Measurements from ENCODE around the gene FLRT1.

The FLRT1 gene

GRCh38 chr11:64080390-64080789, 44.7 kb downstream of the FLRT1 start:
- Histone ChIP-seq H3K4me1 (ENCODE audit: insufficient read depth, low read length) (no peaks in the 10 kb centered on the region), H3K9ac (ENCODE audit: low read depth, low read length) (no peak overlapping the region), H3K9me3 (ENCODE audit: control insufficient read depth, insufficient read depth, low read length) (no peaks in the 10 kb centered on the region), H3K36me3 (ENCODE audit: insufficient read depth, low read length) (no peaks in the 10 kb centered on the region)

GRCh38 chr11:64081745-64082442, 46.2 kb downstream of the FLRT1 start:
- peaks cover 4% of the 10 kb centered on the region; the same call in 1 of the 2 replicates for H3K4me1 ChIP-seq (ENCODE audit: insufficient read depth, low read length)
- H3K36me3 ChIP-seq (ENCODE audit: insufficient read depth, low read length): no peaks in the 10 kb centered on the region
- no peak overlapping the region for H3K9ac ChIP-seq (ENCODE audit: low read depth, low read length)
- no peaks in the 10 kb centered on the region for H3K9me3 ChIP-seq (ENCODE audit: control insufficient read depth, insufficient read depth, low read length)

- Histone ChIP-seq H3K4me1 (ENCODE audit: insufficient read depth, low read length) (peaks cover 4% of the 10 kb centered on the region; the same call in 1 of the 2 replicates), H3K9me3 (ENCODE audit: control insufficient read depth, insufficient read depth, low read length) (no peaks in the 10 kb centered on the region), H3K9ac (ENCODE audit: low read depth, low read length) (no peak overlapping the region), H3K36me3 (ENCODE audit: insufficient read depth, low read length) (no peaks in the 10 kb centered on the region)
Measured at GRCh38 chr11:64083398-64084080, 47.8 kb downstream of the FLRT1 start.

GRCh38 chr11:64084146-64084950, 48.6 kb downstream of the FLRT1 start:
- H3K9ac ChIP-seq (ENCODE audit: low read depth, low read length): no peak overlapping the region
- H3K4me1 ChIP-seq (ENCODE audit: insufficient read depth, low read length): peaks cover 4% of the 10 kb centered on the region; the same call in 1 of the 2 replicates
- H3K9me3 ChIP-seq (ENCODE audit: control insufficient read depth, insufficient read depth, low read length): no peaks in the 10 kb centered on the region
- no peaks in the 10 kb centered on the region for H3K36me3 ChIP-seq (ENCODE audit: insufficient read depth, low read length)

- no peaks in the 10 kb centered on the region for H3K9me3 ChIP-seq (ENCODE audit: control insufficient read depth, insufficient read depth, low read length)
- no peak overlapping the region for H3K9ac ChIP-seq (ENCODE audit: low read depth, low read length)
- H3K36me3 ChIP-seq (ENCODE audit: insufficient read depth, low read length): no peaks in the 10 kb centered on the region
- peaks cover 7% of the 10 kb centered on the region; the same call in 1 of the 2 replicates for H3K4me1 ChIP-seq (ENCODE audit: insufficient read depth, low read length)
Measured at GRCh38 chr11:64084951-64085710, 49.4 kb downstream of the FLRT1 start.

All from ES-I3 (cell line).